GM10266 (cell line): ENCODE data around the gene SEC14L5.

Experiments
- DNase-seq: peaks from one replicate; pipeline ENCODE4 v3.0.0; 2012; ENCODE audit errors: extremely low spot score
- TF ChIP-seq, protein P1 (sequence below): IDR thresholded peaks from 2 replicates; pipeline ENCODE4 v1.5.1; 2012; ENCODE audit warnings: mild to moderate bottlenecking, low read depth; ENCODE audit not compliant: control insufficient read depth, insufficient read depth; ENCODE audit errors: missing control alignments

Gene SEC14L5

DNA sequence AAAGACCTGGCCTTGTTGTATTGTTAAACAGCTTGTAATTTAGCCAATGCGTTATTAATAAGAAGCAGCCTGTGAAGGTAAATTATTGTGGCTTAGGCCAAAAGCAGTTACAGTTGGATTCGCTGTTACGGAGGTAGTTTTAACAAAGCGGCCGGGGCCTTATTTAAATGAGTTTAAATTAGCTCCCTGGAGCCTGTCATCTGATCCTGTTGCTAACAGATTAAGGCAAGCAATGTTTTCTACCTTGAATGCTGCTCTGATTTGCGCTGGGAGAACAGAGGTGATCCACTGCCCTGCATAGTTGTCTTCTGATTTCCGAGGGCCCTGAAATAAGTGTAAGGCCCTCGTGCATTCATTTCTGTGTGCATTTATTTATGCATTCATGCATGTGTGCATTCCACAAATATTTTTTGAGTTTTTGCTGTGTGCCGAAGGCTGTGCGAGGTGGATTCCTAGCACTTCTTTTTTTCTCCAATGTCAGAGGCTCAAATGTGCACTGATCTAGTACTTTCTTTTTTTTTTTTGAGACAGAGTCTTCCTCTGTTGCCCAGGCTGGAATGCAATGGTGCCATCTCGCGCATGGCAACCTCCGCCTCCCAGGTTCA is 10.9 kb downstream of the SEC14L5 start:
- DNase-seq, result no peak
- TF ChIP-seq, protein P1, sequence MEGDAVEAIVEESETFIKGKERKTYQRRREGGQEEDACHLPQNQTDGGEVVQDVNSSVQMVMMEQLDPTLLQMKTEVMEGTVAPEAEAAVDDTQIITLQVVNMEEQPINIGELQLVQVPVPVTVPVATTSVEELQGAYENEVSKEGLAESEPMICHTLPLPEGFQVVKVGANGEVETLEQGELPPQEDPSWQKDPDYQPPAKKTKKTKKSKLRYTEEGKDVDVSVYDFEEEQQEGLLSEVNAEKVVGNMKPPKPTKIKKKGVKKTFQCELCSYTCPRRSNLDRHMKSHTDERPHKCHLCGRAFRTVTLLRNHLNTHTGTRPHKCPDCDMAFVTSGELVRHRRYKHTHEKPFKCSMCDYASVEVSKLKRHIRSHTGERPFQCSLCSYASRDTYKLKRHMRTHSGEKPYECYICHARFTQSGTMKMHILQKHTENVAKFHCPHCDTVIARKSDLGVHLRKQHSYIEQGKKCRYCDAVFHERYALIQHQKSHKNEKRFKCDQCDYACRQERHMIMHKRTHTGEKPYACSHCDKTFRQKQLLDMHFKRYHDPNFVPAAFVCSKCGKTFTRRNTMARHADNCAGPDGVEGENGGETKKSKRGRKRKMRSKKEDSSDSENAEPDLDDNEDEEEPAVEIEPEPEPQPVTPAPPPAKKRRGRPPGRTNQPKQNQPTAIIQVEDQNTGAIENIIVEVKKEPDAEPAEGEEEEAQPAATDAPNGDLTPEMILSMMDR, result no peak

DNA sequence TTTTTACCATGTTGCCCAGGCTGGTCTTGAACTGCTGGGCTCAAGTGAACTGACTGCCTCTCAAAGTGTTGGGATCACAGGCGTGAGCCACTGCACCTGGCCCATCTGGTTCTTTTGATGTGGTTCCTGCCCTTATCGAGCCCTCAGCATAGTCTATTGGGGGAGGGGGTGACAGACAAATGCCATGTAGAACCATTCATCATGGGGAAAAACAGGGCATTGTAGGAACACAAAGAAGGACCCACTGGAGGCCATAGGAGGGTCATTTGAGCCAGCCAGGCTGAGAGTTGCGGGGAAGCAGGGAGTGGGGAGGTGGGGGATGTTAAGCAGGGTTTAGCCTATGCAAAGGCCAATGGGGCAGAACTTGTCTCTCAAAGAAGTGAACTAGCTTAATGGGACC is 11.9 kb downstream of the SEC14L5 start:
- no peak for DNase-seq
- TF ChIP-seq, protein P1, result no peak

DNA sequence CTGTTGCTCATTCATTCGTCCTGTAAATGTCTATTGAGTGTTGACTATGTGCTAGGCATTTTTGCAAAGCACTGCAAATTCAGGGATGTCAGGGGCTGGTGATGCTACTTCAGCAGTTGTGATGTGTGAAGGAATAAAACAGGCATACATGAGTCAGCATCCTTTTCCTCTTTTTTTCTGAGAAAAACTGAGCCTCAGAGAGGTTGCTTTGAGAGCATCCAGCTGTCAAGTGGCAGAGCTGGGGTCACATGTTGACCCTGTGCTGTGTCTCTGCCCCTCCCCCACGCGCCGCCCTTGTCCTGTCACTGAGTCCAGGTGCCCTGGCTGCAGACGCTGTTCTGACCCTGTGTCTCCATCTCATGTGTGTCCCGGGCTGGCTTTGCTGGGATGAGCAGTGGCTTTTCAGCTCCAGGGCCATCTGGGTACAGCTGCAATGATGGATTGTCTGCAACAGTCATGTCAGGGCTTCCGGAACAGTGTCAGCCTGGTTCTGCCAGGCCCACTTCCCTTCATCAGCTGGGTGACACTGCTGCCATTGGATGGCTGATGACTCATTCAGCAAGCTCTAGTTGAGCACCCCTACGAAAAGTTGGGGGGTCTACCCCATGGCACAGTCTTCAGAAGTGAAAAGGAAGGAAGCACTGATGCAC is 14.9 kb downstream of the SEC14L5 start:
- TF ChIP-seq, protein P1, result no peak
- DNase-seq, result no peak

DNA sequence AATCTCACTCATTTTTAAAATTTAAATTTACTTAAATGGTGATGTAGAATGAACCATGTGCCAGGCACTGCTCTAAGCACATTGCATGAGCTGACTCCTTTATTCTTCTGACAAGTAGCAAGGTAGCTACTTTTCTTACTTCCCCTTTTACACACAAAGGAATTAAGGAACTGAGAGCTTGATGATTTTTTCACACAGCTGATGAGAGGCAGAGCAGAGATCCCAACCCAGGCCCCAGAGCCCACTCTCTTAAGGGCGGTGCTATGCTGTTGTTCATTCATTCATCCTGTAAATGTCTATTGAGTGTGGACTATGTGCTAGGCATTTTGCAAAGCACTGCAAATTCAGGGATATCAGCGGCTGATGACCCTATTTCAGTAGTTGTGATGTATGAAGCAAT is 17.9 kb downstream of the SEC14L5 start:
- DNase-seq, result peak; percentile 82
- TF ChIP-seq, protein P1, result no peak

DNA sequence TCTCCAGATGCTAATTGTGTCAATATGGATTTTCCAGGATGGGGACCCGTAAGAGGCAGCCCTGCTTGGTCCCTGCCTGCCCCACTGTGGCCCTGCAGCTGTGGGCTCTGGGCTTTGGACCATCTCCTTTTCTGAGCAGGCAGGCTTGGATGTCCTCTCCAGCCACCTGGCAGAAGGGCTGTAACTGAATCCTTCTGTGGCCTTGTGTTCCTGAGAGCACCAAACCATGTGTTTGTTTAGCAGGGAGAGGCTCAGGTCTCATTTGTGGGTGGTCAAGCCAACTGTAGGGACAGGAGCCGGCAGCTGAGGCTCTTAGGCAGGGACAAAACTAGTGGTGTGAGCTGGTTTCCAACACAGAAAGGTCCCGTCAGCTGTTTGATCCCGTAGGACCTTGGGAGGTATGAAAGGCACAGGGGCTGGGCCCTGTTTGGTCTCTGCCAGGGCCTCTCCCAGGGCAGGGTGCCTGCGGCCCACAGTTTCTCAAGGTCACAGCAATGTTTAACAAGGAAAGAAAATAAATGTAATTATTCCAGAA is 18.5 kb downstream of the SEC14L5 start:
- no peak for DNase-seq

DNA sequence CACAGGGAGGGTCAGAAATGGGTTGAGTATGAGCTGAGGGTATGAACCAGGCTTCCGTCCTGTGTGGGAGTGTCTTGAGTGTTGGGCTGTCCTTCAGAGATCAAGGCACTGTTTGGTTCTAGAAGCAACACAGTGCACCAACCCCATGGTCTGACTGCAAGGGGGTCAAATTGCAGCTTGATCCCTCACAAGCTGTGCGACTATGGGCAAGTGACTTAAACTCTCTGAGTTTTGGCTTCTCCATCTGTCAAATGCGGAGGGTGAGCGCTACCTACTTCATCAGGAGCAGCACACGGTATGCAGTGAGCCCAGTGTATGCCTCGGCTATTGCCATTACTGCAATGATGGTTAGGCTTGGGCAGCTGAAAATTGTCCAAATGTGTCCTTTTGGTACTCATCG is 21.0 kb downstream of the SEC14L5 start:
- DNase-seq, result no peak
- TF ChIP-seq, protein P1, result no peak

More for the DNA sequence above, 18.5 kb downstream of the SEC14L5 start:
- TF ChIP-seq, protein P1, result no peak
